Astrocyte of the cerebellum (primary cell): ENCODE measurements around the gene NARS2.

ENCODE experiments used
- DNase-seq: peaks from one replicate; pipeline ENCODE4 v3.0.0-alpha.2; 2011; ENCODE audit warnings: low read depth
- H3K4me3 ChIP-seq: 2 replicates; pipeline ENCODE4 v1.5.1; 2011; ENCODE audit warnings: mild to moderate bottlenecking, low read depth, low read length, moderate library complexity
- in situ Hi-C: cut with HindIII; loops from 2 replicates; pipeline ENCODE4 v1.10.0; 2017; ENCODE audit warnings: low sequenced_read_pairs
- TF ChIP-seq, protein P1 (sequence below): IDR thresholded peaks from 2 replicates; pipeline ENCODE4 v1.5.1; 2012; ENCODE audit warnings: low read length, low read depth, moderate library complexity, mild to moderate bottlenecking; ENCODE audit errors: missing control alignments

Gene NARS2

DNA sequence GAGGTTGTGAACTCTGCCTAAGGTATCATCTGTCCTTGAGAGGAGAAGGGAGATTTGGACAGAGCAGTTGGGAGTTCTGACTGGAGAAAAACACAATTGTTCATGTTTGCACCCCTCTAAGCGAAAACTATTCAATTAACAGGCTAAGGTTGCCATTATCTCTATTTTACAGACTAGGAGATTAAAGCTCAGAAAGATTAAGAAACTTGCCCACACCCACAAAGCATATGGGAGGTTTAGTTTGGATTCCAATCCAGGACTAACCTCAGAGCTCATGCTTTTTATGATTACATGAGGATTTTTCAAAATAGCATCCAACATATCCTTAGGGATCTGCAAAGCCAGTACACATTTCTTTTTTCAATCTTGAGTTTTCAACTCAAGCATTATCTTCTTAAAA is 179.1 kb downstream of the NARS2 start:
- no peak overlapping the region for H3K4me3 ChIP-seq
- in situ Hi-C loops, result no loop called here
- DNase-seq, result no peak
- TF ChIP-seq, protein P1, sequence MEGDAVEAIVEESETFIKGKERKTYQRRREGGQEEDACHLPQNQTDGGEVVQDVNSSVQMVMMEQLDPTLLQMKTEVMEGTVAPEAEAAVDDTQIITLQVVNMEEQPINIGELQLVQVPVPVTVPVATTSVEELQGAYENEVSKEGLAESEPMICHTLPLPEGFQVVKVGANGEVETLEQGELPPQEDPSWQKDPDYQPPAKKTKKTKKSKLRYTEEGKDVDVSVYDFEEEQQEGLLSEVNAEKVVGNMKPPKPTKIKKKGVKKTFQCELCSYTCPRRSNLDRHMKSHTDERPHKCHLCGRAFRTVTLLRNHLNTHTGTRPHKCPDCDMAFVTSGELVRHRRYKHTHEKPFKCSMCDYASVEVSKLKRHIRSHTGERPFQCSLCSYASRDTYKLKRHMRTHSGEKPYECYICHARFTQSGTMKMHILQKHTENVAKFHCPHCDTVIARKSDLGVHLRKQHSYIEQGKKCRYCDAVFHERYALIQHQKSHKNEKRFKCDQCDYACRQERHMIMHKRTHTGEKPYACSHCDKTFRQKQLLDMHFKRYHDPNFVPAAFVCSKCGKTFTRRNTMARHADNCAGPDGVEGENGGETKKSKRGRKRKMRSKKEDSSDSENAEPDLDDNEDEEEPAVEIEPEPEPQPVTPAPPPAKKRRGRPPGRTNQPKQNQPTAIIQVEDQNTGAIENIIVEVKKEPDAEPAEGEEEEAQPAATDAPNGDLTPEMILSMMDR, result no peak

DNA sequence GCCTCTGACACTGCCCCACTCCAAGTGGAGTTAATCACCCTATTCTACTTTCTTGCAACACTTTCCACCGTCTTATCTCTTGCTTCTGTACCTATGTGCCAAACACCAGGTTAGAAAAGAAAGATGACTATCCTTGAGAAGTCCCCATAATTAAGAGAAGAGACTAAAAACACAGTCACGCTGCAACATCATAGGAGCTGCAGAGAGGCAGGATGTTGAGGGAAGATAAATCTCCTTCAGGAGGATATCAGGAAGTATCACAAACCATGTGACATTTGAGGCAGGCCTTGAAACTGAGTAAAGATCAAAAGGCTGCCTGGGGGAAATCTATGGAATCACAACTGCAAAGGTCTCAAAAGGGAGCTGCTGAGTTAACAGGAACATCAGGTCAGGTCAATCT is 181.8 kb downstream of the NARS2 start:
- no peak overlapping the region for H3K4me3 ChIP-seq
- DNase-seq, result no peak
- in situ Hi-C loops, result no loop called here
- TF ChIP-seq, protein P1, result no peak

DNA sequence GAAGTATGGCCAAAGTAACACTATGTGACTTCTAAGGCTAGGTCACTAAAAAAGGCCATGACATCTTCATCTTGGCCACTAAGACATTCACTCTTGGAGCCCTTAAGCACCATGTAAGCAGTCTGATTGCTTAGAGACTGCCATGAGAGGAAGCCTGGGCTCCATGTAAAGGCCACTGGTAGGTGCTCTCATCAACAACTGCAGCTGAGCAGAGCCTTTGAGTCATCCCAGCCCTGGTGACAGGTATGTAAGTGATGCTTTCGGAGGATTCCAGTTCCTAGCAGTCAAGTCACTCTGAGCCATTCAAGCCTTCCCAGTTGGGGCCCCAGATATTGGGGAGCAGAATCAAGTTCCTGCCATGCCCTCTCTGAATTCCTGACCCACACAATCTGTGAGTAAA is 183.2 kb downstream of the NARS2 start:
- no peak for DNase-seq
- TF ChIP-seq, protein P1, result no peak
- H3K4me3 ChIP-seq, result no peak overlapping the region
- in situ Hi-C loops, result no loop called here

DNA sequence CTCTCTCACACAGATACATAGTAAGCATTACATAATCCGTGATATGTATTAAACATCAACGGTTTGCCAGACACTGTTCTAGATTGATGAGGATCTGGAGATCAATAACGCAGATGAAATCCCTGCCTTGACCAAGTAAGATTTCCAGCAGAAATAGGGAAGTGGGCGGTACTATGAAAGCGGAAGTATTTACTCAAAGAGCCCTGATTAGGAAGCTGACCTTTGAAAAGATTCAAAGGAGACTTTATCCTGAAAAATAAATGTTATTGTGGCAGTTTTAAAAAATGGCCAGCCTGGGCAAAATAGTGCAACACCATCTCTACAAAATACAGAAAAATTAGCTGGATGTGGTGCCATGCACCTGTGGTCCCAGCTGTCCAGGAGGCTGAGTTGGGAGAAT is 183.9 kb downstream of the NARS2 start:
- in situ Hi-C loops, result no loop called here
- no peak overlapping the region for H3K4me3 ChIP-seq
- no peak for DNase-seq
- TF ChIP-seq, protein P1, result no peak

DNA sequence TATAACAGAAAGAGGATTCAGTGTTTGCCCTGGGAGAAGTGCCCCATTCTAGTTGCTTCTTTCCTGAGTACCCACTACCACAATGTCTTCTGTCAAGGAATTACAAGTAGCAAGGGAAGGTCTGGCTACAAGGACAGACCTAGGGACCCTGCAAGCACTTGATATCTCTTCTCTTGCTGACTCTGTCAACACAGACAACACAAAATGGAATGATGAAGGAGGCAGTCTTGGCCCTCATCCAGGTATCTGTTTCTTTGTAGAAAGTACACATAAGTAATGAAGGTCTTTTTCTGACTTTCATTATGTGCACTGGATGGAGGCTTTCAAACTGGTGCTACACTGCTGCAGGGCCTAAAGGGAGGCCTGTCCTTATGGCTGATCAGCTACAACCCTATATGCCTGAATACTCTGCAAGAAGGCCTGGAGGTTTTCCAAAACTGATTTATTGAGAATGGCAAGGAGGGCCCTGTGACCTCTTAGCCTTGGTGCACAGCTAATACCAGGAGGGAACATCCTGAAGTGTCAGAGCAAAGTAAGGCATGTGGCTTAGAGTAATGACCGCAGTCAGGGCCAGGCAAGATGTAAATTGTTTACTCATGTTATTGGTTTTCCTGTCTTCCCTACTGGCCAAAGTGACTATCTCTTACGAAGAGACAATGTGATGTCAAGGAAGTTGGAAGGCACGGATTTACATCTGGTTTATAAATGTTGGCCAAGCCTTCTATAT is 188.3 kb downstream of the NARS2 start:
- no peak overlapping the region for H3K4me3 ChIP-seq
- in situ Hi-C loops, result no loop called here
- no peak for DNase-seq
- TF ChIP-seq, protein P1, result no peak
